GM19455 (cell line): ENCODE data around the gene CXCR2.

Source experiments
- ATAC-seq: cut with Tn5 transposase; IDR thresholded peaks from one replicate; pipeline ENCODE4 v1.9.1; 2021; ENCODE audit not compliant: unreplicated experiment

CXCR2 gene

GRCh38 chr2:218180467-218181114 lies 54.8 kb downstream of the CXCR2 start:
- no peak for ATAC-seq

GRCh38 chr2:218184331-218184730 lies 58.5 kb downstream of the CXCR2 start:
- no peak for ATAC-seq

- no peak for ATAC-seq
Measured at GRCh38 chr2:218186355-218186766, 60.5 kb downstream of the CXCR2 start.
